ENCODE data around the gene NOL6.

DNA sequence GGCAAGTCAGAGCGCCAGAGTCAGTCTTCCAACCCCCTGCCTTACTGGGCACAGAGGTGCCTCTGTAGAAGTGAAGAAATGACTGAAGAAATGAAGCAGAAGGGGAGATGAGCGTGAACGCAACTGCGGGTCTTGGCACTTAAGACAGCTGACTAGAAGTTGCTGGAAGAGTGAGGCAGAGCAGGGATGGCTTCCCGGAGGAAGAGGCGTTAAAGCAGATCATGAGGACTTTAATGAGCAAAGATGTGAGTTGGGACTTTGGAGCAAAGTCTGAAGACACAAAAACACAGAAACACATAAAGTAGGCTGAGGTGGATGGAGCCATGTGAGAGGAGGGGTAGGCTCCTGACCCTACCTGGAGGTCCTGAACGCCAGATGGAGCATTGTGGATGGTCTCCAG, 33.5 kb downstream of the NOL6 start:
- TF ChIP-seq, protein P1, sequence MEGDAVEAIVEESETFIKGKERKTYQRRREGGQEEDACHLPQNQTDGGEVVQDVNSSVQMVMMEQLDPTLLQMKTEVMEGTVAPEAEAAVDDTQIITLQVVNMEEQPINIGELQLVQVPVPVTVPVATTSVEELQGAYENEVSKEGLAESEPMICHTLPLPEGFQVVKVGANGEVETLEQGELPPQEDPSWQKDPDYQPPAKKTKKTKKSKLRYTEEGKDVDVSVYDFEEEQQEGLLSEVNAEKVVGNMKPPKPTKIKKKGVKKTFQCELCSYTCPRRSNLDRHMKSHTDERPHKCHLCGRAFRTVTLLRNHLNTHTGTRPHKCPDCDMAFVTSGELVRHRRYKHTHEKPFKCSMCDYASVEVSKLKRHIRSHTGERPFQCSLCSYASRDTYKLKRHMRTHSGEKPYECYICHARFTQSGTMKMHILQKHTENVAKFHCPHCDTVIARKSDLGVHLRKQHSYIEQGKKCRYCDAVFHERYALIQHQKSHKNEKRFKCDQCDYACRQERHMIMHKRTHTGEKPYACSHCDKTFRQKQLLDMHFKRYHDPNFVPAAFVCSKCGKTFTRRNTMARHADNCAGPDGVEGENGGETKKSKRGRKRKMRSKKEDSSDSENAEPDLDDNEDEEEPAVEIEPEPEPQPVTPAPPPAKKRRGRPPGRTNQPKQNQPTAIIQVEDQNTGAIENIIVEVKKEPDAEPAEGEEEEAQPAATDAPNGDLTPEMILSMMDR (IDR thresholded peaks at IDR 0.05 in 8 of 11, conservative IDR thresholded peaks at IDR 0.05 in 3 of 11) = no peak
- TF ChIP-seq POLR2A (IDR thresholded peaks at IDR 0.05) = no peak
